H9 (cell line): Measurements from ENCODE around the gene PKMYT1. TPM values are rescaled to one million over a fixed set of nuclear protein-coding genes. Genes with fewer than 3 reads are reported as not detected.

Source experiments
- DNase-seq: peaks from one replicate; pipeline ENCODE4 v3.0.0-alpha.2; 2017
- H2AFZ ChIP-seq: one replicate; pipeline ENCODE4 v1.6.1; 2013; ENCODE audit warnings: mild to moderate bottlenecking, low read length, control low read depth, moderate library complexity
- H2AK5ac ChIP-seq: 2 replicates; pipeline ENCODE4 v1.6.1; 2013; ENCODE audit warnings: low read length, control low read depth, mixed read lengths; ENCODE audit not compliant: insufficient read length
- H2BK120ac ChIP-seq: one replicate; pipeline ENCODE4 v1.6.1; 2013; ENCODE audit warnings: low read depth, mild to moderate bottlenecking, low read length, control low read depth, inconsistent platforms; ENCODE audit not compliant: poor library complexity, severe bottlenecking
- H2BK12ac ChIP-seq: 2 replicates; pipeline ENCODE4 v1.6.1; 2013; ENCODE audit warnings: low read length, control low read depth, mixed read lengths, low read depth; ENCODE audit not compliant: insufficient read length
- H2BK15ac ChIP-seq: 2 replicates; pipeline ENCODE4 v1.6.1; 2013; ENCODE audit warnings: low read depth, low read length, control low read depth
- H2BK20ac ChIP-seq: one replicate; pipeline ENCODE4 v1.6.1; 2013; ENCODE audit warnings: low read depth, mild to moderate bottlenecking, low read length, control low read depth, inconsistent platforms; ENCODE audit not compliant: poor library complexity, severe bottlenecking
- H2BK5ac ChIP-seq: 2 replicates; pipeline ENCODE4 v1.6.1; 2013; ENCODE audit warnings: low read length, control low read depth, mixed read lengths; ENCODE audit not compliant: insufficient read length
- H3K14ac ChIP-seq: 2 replicates; pipeline ENCODE4 v1.6.1; 2013; ENCODE audit warnings: low read length, control low read depth; ENCODE audit not compliant: insufficient read depth
- H3K18ac ChIP-seq: 2 replicates; pipeline ENCODE4 v1.6.1; 2013; ENCODE audit warnings: low read depth, mild to moderate bottlenecking, mixed read lengths, low read length, control low read depth; ENCODE audit not compliant: insufficient read length
- H3K23ac ChIP-seq: 2 replicates; pipeline ENCODE4 v1.6.1; 2013; ENCODE audit warnings: low read length, control low read depth, mixed read lengths, low read depth; ENCODE audit not compliant: insufficient read length
- H3K23me2 ChIP-seq: 2 replicates; pipeline ENCODE4 v1.6.1; 2013; ENCODE audit warnings: low read depth, mild to moderate bottlenecking, mixed read lengths, low read length, control low read depth; ENCODE audit not compliant: insufficient read length, poor library complexity, severe bottlenecking
- H3K27ac ChIP-seq: 2 replicates; pipeline ENCODE4 v1.5.1; 2013; ENCODE audit warnings: low read length, control low read depth, mixed read lengths, low read depth; ENCODE audit not compliant: insufficient read length
- H3K27me3 ChIP-seq: 2 replicates; pipeline ENCODE4 v1.6.1; 2013; ENCODE audit warnings: low read length, control low read depth, inconsistent platforms; ENCODE audit not compliant: insufficient read depth
- H3K4ac ChIP-seq: 2 replicates; pipeline ENCODE4 v1.6.1; 2013; ENCODE audit warnings: low read depth, mild to moderate bottlenecking, control low read depth, inconsistent platforms, low read length, moderate library complexity
- H3K4me1 ChIP-seq: 2 replicates; pipeline ENCODE4 v1.6.1; 2013; ENCODE audit warnings: low read length, control low read depth, inconsistent platforms; ENCODE audit not compliant: insufficient read depth
- H3K4me2 ChIP-seq: 2 replicates; pipeline ENCODE4 v1.6.1; 2013; ENCODE audit warnings: low read length, control low read depth, mixed read lengths; ENCODE audit not compliant: insufficient read length, insufficient read depth
- H3K56ac ChIP-seq: 2 replicates; pipeline ENCODE4 v1.6.1; 2013; ENCODE audit warnings: low read depth, mild to moderate bottlenecking, mixed read lengths, low read length, control low read depth; ENCODE audit not compliant: insufficient read length
- H3K79me1 ChIP-seq: 2 replicates; pipeline ENCODE4 v1.6.1; 2013; ENCODE audit warnings: low read depth, mild to moderate bottlenecking, moderate library complexity, low read length, control low read depth, inconsistent platforms; ENCODE audit not compliant: insufficient read depth, poor library complexity, severe bottlenecking
- H3K79me2 ChIP-seq: 2 replicates; pipeline ENCODE4 v1.6.1; 2013; ENCODE audit warnings: low read length, control low read depth, inconsistent platforms; ENCODE audit not compliant: insufficient read depth
- H3K9ac ChIP-seq: 2 replicates; pipeline ENCODE4 v1.6.1; 2013; ENCODE audit warnings: low read length, control low read depth, mixed read lengths; ENCODE audit not compliant: insufficient read length; ENCODE audit errors: extremely low read depth
- H3K9me3 ChIP-seq: one replicate; pipeline ENCODE4 v1.6.1; 2013; ENCODE audit warnings: low read depth, low read length, inconsistent platforms; ENCODE audit not compliant: control insufficient read depth
- H3T11ph ChIP-seq: one replicate; pipeline ENCODE4 v1.6.1; 2013; ENCODE audit warnings: mild to moderate bottlenecking, low read length, control low read depth, inconsistent platforms
- H4K20me1 ChIP-seq: one replicate; pipeline ENCODE4 v1.6.1; 2013; ENCODE audit not compliant: control insufficient read depth, insufficient read length, insufficient read depth
- H4K5ac ChIP-seq: 2 replicates; pipeline ENCODE4 v1.6.1; 2013; ENCODE audit warnings: low read depth, mild to moderate bottlenecking, mixed read lengths, low read length, control low read depth; ENCODE audit not compliant: insufficient read length
- H4K8ac ChIP-seq: replicated peaks from 2 replicates; pipeline ENCODE4 v1.6.1; 2013; ENCODE audit warnings: low read length, control low read depth, mixed read lengths, low read depth; ENCODE audit not compliant: insufficient read length
- H4K91ac ChIP-seq: 2 replicates; pipeline ENCODE4 v1.6.1; 2013; ENCODE audit warnings: low read depth, mild to moderate bottlenecking, moderate library complexity, mixed read lengths, low read length, control low read depth; ENCODE audit not compliant: insufficient read length
- H3K27ac Mint-ChIP-seq, 3 experiments: 2 replicates in 2 of 3; 3 replicates in 1 of 3; pipeline ENCODE4 v1.8.0; 2020 to 2021; ENCODE audit warnings: mixed read lengths in 3 of 3, mild to moderate bottlenecking in 1 of 3, moderate library complexity in 1 of 3
- H3K27me3 Mint-ChIP-seq: 2 replicates; pipeline ENCODE4 v1.8.0; 2021; ENCODE audit warnings: low read depth, mild to moderate bottlenecking, moderate library complexity, mixed read lengths
- H3K36me3 Mint-ChIP-seq, 3 experiments: 2 replicates in 2 of 3; 3 replicates in 1 of 3; pipeline ENCODE4 v1.8.0; 2020 to 2021; ENCODE audit warnings: low read depth in 3 of 3, mixed read lengths in 3 of 3; ENCODE audit not compliant: insufficient read depth in 1 of 3
- H3K4me1 Mint-ChIP-seq, 2 experiments: 2 replicates each; pipeline ENCODE4 v1.8.0; 2020; ENCODE audit warnings: mixed read lengths in 2 of 2
- H3K4me3 Mint-ChIP-seq, 2 experiments: 2 replicates in 1 of 2; 3 replicates in 1 of 2; pipeline ENCODE4 v1.8.0; 2020 to 2021; ENCODE audit warnings: mild to moderate bottlenecking in 2 of 2, mixed read lengths in 2 of 2, moderate library complexity in 1 of 2
- H3K9me3 Mint-ChIP-seq, 2 experiments: 2 replicates in 1 of 2; 3 replicates in 1 of 2; pipeline ENCODE4 v1.8.0; 2020; ENCODE audit warnings: mild to moderate bottlenecking in 2 of 2, mixed read lengths in 2 of 2, moderate library complexity in 1 of 2
- CTCF ChIP-seq: fragments of 200-600 bp; sonication (generic); conservative IDR thresholded peaks from 3 replicates; pipeline ENCODE4 v1.8.0; 2021; ENCODE audit warnings: antibody characterized with exemption, mild to moderate bottlenecking
- WGBS: extraction: QIAGEN DNeasy Blood & Tissue Kit; methylation state at CpG from one replicate; pipeline ENCODE4 v1.1.7; 2013; ENCODE audit warnings: missing lambda C conversion rate, low lambda C conversion rate, mixed read lengths; ENCODE audit not compliant: insufficient read length; ENCODE audit errors: extremely low coverage; 5-methylcytosine and 5-hydroxymethylcytosine counted together
- total RNA-seq: library from RNA; stranded (reverse); gene quantifications from 2 replicates; pipeline ENCODE4 v1.2.1, GENCODE V29; 2021

The PKMYT1 gene
- total RNA-seq, 1 experiment from 2014 or later: 114 TPM

- Histone ChIP-seq H3K4ac (no peak overlapping the region; the same call in 1 of the 2 replicates), H3K56ac (no peak overlapping the region), H3T11ph (no peak overlapping the region), H3K4me1 (peaks cover 11% of the 10 kb centered on the region; the same call in 1 of the 2 replicates), H3K79me2 (no peaks in the 10 kb centered on the region), H3K27ac (peak overlapping the region; percentile 88), H2BK120ac (no peak overlapping the region), H3K79me1 (no peaks in the 10 kb centered on the region), H3K9ac (peak overlapping the region; percentile 9), H3K14ac (peak overlapping the region; percentile 81), H2BK20ac (no peak overlapping the region), H2AK5ac (no peak overlapping the region), H2BK12ac (peak overlapping the region; percentile 52), H4K20me1 (no peaks in the 10 kb centered on the region), H2BK5ac (peak overlapping the region; percentile 11), H4K91ac (peak overlapping the region; percentile 23), H3K4me2 (peak overlapping the region; percentile 53), H2AFZ (no peak overlapping the region), H4K8ac (no peak overlapping the region), H4K5ac (peak overlapping the region; percentile 4), H2BK15ac (no peak overlapping the region), H3K23ac (no peak overlapping the region), H3K27me3 (no peaks in the 10 kb centered on the region), H3K9me3 (no peaks in the 10 kb centered on the region), H3K23me2 (peaks cover 13% of the 10 kb centered on the region), H3K18ac (peak overlapping the region; percentile 92)
- TF ChIP-seq CTCF: no peak; the same call in 2 of the 3 replicates
- Mint-ChIP-seq H3K36me3 (peaks cover 0 to 6% (median 3%) of the 10 kb centered on the region in 3 experiments; a peak in 2 of 7 replicates), H3K27me3 (peaks cover under 1% of the 10 kb centered on the region; the same call in 1 of the 2 replicates), H3K4me1 (peaks cover 36 to 62% of the 10 kb centered on the region in 2 experiments), H3K9me3 (no peaks in the 10 kb centered on the region), H3K27ac (peak overlapping the region; percentile 99 to 100 (median 100)), H3K4me3 (peak overlapping the region; percentile 66 to 79)
- DNase-seq: peak; percentile 75
- no CpG with 5 or more reads among the region's 13 CpGs for WGBS
Observed at GRCh38 chr16:3007059-3007956, 27.1 kb upstream of the PKMYT1 start.
